Measurements from ENCODE around the gene ZMAT3.
"Not testable (repeated sequence)": the region's sequence is repeated elsewhere in the genome, so short reads cannot be mapped to it uniquely, and the experiment has no call there.

The ZMAT3 gene

DNA sequence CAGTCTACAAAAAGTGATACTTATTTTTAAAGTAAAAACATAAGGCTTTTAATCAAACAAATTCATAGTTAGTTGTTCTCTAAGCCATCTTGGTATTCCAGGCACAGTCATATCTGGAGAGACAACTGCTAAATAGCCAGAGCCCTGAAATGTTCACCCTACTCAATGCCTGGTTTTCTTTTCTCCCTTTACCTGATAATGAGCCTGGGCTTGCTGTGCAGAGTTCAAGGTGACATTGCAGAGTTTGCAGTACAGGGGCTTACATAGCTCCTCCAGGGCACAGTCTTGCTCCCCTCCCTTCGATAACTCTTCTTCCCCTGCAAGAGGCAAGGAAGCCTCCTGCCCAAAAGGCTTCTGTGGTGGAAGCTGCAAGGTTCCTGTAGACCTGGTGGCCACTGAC is 4.3 kb downstream of the ZMAT3 start:
- H3K4me3 ChIP-seq (ENCODE audit: low read depth, low read length): no peak overlapping the region
- in situ Hi-C loops (cut with HindIII; ENCODE audit: low sequenced_read_pairs): no loop called here

DNA sequence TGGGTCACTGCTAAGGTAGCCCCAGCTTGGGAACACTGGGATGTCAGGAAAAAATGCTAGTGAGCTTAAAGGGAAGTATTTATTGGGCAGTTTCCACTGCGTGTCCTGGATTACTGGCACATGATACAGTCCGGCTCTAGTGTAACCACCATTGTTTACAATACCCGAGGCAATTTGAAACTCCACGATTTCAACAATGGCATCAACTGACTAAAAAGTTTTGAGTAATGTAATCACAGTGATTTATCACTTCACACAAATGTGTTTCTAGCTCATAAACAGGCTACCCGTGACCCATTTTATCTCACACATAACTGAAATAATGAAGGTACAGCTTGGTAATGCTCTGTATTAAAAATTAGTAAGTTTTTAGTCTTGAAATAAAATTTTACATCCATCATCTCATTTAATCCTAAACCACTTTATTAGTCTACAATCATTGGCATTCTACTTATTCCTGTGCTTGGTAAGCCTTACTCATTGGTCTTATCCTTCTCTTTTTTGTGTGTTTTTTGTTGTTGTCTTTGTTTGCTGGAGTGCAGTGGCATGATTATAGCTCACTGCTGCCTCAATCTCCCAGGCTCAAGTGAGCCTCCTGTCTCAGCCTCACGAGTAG is 7.6 kb downstream of the ZMAT3 start:
- no peak for DNase-seq (ENCODE audit: low read depth)
- TF ChIP-seq, protein P1, sequence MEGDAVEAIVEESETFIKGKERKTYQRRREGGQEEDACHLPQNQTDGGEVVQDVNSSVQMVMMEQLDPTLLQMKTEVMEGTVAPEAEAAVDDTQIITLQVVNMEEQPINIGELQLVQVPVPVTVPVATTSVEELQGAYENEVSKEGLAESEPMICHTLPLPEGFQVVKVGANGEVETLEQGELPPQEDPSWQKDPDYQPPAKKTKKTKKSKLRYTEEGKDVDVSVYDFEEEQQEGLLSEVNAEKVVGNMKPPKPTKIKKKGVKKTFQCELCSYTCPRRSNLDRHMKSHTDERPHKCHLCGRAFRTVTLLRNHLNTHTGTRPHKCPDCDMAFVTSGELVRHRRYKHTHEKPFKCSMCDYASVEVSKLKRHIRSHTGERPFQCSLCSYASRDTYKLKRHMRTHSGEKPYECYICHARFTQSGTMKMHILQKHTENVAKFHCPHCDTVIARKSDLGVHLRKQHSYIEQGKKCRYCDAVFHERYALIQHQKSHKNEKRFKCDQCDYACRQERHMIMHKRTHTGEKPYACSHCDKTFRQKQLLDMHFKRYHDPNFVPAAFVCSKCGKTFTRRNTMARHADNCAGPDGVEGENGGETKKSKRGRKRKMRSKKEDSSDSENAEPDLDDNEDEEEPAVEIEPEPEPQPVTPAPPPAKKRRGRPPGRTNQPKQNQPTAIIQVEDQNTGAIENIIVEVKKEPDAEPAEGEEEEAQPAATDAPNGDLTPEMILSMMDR (IDR thresholded peaks at IDR 0.05; ENCODE audit: low read depth, low read length, missing control alignments): no peak
- in situ Hi-C loops (cut with HindIII; ENCODE audit: low sequenced_read_pairs): no loop called here
- no peak overlapping the region for H3K4me3 ChIP-seq (ENCODE audit: low read depth, low read length)

More for the DNA sequence above, 4.3 kb downstream of the ZMAT3 start:
- TF ChIP-seq, protein P1 (IDR thresholded peaks at IDR 0.05; ENCODE audit: low read depth, low read length, missing control alignments): no peak
- DNase-seq (ENCODE audit: low read depth): no peak

DNA sequence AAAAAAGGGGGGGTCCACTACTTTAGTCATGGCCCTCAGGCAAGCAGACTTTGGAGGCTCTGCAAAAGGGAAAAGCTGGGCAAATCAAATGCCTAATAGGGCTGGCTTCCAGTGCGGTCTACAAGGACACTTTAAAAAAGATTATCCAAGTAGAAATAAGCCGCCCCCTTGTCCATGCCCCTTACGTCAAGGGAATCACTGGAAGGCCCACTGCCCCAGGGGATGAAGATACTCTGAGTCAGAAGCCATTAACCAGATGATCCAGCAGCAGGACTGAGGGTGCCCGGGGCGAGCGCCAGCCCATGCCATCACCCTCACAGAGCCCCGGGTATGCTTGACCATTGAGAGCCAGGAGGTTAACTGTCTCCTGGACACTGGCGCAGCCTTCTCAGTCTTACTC is 15.3 kb downstream of the ZMAT3 start:
- no peak overlapping the region for H3K4me3 ChIP-seq (ENCODE audit: low read depth, low read length)
- TF ChIP-seq, protein P1 (IDR thresholded peaks at IDR 0.05; ENCODE audit: low read depth, low read length, missing control alignments): no peak
- in situ Hi-C loops (cut with HindIII; ENCODE audit: low sequenced_read_pairs): no loop called here
- no peak for DNase-seq (ENCODE audit: low read depth)

DNA sequence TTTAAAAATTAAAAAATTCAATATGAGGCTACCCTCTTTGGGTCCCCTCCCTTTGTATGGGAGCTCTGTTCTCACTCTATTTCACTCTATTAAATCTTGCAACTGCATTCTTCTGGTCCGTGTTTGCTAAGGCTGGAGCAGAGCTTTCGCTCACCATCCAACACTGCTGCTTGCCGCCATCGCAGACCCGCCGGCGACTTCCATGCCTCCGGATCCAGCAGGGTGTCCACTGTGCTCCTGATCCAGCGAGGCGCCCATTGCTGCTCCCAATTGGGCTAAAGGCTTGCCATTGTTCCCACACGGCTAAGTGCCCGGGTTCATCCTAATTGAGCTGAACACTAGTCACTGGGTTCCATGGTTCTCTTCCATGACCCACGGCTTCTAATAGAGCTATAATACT is 17.0 kb downstream of the ZMAT3 start:
- DNase-seq (ENCODE audit: low read depth); in situ Hi-C loops (cut with HindIII; ENCODE audit: low sequenced_read_pairs); H3K4me3 ChIP-seq (ENCODE audit: low read depth, low read length): not testable (repeated sequence)

DNA sequence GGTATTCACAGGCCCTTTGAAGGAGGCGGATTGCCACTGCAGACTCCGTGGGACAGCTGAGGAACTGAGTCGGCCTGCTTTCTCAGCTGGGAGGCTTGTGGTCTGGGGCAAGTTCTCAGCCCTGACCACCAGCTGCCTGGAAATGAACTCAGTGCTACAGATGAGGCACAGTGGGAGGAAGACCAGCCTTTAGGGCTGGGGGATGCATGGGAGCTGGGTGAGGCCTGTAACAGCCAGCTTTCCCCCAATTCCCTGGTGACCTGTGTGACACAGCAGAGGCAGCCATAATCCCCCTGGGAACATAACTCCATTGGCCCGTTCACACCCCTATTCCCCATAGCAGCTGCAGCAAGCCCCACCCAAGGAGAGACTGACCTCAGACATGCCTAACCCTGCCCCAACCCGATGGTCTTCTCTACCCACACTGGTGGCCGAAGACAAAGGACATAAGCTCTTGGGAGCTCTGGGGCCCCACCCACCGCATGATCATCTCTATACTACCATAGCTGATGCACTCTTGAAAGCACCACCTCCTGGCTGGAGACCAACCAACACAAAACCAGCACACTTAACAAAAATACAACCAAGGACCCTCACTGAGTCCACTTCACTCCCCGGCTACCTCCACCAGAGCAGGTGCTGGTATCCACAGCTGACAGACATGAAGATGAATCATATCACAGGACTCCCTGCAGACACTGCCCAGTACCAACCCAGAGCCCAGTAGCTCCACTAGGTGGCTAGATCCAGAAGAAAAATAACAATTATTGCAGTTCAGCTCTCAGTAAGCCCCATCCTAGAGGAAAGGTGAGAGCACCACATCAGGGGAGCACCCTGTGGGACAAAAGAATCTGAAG is 24.9 kb downstream of the ZMAT3 start:
- TF ChIP-seq, protein P1 (IDR thresholded peaks at IDR 0.05; ENCODE audit: low read depth, low read length, missing control alignments): peak; percentile 33

DNA sequence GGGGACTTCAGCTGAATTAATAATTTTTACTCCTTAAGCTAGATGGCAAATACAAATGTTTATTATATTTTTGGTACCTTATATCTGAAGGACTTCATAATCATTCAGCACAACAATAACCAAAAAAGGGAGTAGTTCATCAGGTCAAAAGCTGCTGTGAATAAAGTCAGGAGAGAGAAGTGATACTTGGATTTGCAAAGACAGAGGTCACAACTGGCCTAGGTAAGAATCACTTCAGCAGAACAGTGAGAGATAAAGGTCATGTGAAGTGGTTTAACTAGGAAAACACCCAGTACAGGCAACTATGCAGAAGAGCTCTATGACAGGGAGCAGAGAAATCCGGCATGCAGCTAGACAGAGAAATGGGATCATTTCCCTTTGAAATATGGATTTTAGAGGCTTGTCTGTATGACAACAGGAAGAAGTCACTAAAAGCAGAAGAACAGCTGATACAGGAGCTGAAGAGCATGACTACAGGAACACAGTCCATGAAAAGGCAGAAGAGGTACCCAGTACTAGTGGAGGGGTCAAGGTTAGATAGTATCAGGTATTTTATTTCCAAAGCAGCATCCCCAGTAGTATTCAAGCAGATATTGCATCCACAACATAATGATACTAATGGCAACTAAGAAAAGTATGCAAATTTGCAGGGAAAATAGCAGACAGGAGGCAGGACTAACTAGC is 25.7 kb downstream of the ZMAT3 start:
- no peak for DNase-seq (ENCODE audit: low read depth)
- in situ Hi-C loops (cut with HindIII; ENCODE audit: low sequenced_read_pairs): no loop called here
- TF ChIP-seq, protein P1 (IDR thresholded peaks at IDR 0.05; ENCODE audit: low read depth, low read length, missing control alignments): no peak
- H3K4me3 ChIP-seq (ENCODE audit: low read depth, low read length): no peak overlapping the region

More for the DNA sequence above, 24.9 kb downstream of the ZMAT3 start:
- no peak overlapping the region for H3K4me3 ChIP-seq (ENCODE audit: low read depth, low read length)
- DNase-seq (ENCODE audit: low read depth): no peak
- in situ Hi-C loops (cut with HindIII; ENCODE audit: low sequenced_read_pairs): no loop called here

DNA sequence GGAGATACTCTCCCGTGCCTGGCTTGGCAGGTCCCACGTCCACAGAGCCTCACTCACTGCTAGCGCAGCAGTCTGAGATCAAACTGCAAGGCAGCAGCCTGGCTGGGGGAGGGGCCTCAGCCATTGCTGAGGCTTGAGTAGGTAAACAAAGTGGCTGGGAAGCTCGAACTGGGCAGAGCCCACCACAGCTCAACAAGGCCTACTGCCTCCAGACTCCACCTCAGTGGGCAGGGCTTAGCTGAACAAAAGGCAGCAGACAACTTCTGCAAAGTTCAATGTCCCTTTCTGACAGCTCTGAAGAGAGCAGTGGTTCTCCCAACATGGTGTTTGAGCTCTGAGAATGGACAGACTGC is 32.7 kb downstream of the ZMAT3 start:
- DNase-seq (ENCODE audit: low read depth); H3K4me3 ChIP-seq (ENCODE audit: low read depth, low read length); in situ Hi-C loops (cut with HindIII; ENCODE audit: low sequenced_read_pairs): not testable (repeated sequence)

Data from astrocyte of the cerebellum (primary cell).